GM20000 (cell line): ENCODE data around the gene RGS19.

Experiments
- DNase-seq: peaks from one replicate; pipeline ENCODE4 v3.0.0; 2012; ENCODE audit warnings: low spot score
- TF ChIP-seq, protein P1 (sequence below): IDR thresholded peaks from 2 replicates; pipeline ENCODE4 v1.5.1; 2012; ENCODE audit warnings: mild to moderate bottlenecking, control low read depth; ENCODE audit errors: extremely low read depth, missing control alignments

RGS19 gene

GRCh38 chr20:64071341-64072332, 7.7 kb downstream of the RGS19 start:
- no peak for DNase-seq
- TF ChIP-seq, protein P1, sequence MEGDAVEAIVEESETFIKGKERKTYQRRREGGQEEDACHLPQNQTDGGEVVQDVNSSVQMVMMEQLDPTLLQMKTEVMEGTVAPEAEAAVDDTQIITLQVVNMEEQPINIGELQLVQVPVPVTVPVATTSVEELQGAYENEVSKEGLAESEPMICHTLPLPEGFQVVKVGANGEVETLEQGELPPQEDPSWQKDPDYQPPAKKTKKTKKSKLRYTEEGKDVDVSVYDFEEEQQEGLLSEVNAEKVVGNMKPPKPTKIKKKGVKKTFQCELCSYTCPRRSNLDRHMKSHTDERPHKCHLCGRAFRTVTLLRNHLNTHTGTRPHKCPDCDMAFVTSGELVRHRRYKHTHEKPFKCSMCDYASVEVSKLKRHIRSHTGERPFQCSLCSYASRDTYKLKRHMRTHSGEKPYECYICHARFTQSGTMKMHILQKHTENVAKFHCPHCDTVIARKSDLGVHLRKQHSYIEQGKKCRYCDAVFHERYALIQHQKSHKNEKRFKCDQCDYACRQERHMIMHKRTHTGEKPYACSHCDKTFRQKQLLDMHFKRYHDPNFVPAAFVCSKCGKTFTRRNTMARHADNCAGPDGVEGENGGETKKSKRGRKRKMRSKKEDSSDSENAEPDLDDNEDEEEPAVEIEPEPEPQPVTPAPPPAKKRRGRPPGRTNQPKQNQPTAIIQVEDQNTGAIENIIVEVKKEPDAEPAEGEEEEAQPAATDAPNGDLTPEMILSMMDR: no peak

DNA sequence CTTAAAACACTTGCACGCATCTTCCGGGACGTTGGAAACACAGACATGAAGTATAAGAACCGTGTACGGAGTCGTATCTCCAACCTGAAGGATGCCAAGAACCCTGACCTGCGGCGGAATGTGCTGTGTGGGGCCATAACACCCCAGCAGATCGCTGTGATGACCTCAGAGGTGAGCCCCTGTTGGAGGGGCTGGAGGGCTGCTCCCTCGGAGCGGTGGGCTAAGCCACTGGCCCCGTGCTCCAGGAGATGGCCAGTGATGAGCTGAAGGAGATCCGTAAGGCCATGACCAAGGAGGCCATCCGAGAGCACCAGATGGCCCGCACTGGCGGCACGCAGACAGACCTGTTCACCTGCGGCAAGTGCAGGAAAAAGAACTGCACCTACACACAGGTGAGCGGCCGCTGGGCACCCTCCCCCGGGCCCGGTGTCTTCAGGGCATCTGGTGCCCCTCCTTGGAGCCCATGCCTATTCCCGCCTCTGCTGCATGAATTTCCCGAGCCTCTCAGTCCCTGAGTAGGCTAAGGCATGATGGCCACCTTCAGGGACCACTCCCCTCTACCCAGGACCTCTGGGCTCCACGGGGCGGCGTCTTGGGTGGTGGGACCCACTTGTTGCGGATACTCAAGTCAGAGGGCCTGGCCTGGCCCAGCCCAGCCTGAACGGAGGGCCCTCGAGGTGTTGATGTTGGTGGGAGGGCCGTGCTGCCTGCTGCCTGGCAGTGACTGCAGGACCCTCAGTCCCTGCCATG, 8.9 kb downstream of the RGS19 start:
- no peak for DNase-seq
- TF ChIP-seq, protein P1: no peak

GRCh38 chr20:64069614-64070243, 9.6 kb downstream of the RGS19 start:
- TF ChIP-seq, protein P1: peak; percentile 56
- peak; percentile 77 for DNase-seq

DNA sequence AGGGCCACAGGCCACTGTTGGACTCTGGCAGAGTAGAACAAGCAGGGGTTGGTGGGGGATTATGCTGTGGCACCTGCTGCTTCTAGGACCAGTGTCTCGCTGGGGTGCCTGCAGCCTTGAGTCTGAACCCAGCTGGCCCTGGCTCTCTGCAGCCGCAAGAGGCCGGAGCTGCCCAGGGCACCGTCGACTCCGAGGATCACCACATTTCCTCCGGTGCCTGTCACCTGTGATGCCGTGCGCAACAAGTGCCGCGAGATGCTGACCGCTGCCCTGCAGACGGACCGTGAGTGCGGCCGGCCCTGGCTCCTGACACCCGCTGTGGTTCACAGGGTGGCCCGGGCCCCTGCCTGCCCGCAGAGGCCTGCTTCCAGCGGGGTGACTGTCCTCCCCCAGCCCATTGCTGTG, 10.1 kb downstream of the RGS19 start:
- TF ChIP-seq, protein P1: no peak
- no peak for DNase-seq

DNA sequence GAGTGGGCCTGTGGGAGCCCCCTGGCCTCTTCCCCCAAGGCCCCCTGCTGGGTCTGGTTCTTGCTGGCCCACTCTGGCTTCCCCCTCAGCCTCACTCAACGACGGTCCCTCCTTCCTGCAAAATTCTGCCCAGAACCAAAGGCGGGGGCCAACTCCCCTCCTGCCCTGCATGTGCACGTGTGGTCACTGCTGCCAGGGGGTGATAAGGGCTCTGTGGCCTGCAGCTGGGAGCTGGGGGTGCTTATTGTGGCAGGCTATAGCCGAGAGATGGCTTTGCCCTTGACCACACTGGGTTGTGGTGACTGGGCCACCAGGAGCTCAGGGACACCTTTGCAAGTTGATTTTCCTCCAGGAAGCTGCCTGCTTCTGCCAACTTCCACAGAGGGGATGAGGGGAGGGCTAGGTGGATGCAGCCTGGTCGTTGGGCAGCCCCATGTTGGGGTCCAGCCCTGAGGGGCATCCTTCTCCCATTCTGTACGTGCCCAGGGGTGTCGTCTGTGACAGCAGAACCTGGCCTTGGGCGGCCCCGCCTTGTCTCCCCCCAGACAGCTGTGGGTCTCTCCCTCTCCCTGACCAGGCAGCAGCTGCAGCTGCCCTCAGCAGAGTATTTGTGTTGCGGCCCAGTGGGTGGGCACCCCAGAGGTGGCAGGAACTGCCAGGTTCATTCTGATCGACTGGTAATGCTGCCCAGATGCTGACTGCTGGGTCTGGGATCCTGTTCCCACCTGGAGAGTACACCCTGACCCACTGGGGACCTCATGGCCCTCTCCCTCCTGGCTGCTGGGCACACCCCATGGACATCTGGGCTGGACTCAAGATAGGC, 10.7 kb downstream of the RGS19 start:
- no peak for DNase-seq
- TF ChIP-seq, protein P1: no peak

DNA sequence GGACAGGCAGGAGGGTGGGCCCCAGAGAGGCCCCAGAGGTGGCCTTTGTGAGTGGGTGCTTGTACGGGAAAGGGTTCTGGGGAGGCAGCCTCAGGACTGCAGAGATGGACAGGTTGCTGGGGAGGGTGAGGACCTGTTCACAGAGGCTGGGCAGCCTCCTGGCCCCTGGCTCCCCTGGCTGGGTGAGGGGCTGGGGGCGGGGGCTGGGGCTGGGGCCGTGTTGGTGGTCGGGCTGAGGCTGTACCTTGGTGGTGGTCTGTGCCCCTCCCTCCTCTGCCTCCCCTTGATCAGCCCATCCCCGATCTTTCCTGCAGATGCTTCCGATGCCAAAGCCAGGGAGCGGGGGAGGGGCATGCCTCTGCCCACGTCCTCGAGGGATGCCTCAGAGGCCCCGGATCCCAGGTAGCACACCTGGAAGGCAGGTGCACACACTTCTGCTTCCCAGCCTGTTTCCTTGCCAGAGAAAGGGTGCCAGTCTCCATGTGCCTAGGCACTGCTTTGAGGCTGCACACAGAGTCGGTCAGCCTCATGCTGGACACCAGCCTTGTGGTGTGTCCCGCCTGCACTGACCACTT, 11.5 kb downstream of the RGS19 start:
- DNase-seq: no peak
- TF ChIP-seq, protein P1: no peak
